Measurements from ENCODE around the gene MGAT4B.

The MGAT4B gene

DNA sequence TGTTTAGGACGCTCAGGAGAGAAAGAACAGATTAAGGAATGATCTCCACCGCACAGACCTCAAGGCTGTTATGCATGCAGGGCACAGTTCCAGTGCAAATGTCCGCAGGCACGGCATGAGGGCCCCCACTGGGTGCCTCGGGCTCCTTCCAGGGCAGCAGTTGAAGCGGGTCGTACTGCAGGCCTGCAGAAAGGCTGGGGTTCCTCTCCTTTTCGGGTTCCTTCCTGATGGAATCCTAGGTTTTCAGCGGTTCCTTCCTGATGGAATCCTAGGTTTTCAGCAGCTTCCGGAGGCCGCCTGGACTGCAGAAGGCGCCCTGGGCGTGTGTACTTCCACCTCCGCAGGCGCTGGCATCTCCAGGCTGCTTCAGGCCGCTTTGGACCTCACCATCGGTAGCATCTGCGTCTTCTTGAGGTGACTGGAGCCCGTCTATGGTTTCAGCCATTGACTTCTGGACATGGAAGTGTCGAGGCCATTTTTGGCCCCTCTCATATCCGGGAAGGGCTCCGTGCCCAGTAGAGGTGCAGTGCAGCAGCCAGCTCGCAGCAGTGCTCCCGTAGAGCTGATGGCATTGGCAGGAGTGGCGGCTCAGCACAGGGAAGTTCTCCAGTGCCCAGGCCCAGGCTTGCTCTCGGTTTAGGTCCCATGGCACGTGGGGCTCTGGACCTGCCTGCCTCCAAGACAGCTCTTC is 5.6 kb upstream of the MGAT4B start:
- DNase-seq (ENCODE audit: low read depth in 2 of 2) = no peak

DNA sequence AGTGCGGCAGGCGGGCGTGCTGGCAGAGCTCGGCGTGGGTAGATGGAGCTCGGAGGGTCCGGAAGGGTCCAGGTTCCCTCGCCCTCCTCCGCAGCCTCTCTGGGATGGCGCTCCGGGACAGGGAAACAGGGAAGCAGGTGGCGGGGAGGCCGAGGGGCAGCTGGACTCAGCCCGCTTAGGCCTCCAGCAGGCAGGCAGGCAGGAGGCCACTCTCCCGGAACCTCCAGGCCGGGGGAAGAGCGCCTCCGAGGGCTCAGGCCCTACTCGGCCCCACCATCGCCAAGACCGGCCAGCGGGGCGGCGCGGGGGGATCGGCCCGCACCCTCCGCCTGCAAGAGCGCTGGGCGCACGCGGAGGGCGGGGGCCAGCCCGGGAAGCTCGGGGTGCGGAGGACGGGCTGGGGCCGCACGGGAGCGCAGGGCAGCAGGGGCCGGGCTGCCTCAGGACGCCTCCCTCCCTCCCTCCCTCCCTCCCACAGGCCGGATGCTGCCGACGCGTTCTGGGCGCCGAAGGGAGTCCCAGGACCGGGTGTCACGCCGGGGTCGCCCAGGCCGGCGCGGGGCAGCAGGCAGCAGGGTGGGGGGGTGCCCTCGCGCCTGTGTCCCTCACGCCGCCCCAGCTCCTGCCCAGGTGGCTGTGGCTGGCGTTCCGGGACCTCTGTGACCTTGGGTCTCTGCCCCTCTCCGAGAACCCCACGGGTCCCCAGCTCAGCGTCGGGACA is 977 bp downstream of the MGAT4B start:
- no peak for DNase-seq (ENCODE audit: low read depth in 2 of 2)

DNA sequence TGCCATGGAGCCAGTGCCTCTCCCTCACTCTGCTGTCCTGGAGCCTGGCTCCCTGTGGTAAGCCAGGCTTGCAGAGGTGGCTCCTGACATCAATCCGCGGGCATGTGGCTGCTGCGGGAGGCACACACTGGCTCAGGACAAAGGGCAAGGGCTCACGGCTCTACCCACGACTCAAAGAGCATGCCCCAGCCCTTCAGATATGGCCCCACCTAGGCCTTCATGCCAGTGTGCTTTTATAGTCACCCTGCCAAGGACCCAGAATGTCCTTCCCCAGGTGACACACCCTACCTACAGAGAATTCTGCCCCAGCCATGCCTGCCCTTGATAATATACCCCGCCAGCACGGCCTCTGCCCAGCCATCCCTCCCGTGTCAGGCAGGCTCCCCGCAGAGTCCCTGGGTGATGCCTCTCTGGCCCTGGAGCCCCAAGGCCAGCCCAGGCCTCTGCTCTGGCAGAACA is 1.6 kb downstream of the MGAT4B start:
- no peak for DNase-seq (ENCODE audit: low read depth in 2 of 2)

DNA sequence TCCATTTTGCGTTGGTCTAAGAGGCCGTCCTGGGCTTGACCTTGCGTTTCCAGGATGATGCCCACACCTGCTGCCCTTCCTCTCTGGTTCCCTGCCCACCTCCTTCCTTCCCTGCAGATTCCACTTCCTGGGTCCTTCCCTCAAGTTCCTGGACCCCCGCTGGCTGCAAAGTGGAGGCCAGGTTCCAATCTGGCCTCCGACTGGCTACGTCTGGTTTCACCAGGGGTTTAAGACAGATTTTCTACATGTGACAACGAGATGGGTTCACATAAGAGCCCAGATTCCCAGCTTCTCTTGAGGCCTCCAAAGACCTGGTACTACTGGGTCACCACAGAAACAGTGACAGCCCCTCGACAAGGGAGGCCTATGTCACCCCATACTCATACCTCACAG is 2.1 kb downstream of the MGAT4B start:
- no peak for DNase-seq (ENCODE audit: low read depth in 2 of 2)

DNA sequence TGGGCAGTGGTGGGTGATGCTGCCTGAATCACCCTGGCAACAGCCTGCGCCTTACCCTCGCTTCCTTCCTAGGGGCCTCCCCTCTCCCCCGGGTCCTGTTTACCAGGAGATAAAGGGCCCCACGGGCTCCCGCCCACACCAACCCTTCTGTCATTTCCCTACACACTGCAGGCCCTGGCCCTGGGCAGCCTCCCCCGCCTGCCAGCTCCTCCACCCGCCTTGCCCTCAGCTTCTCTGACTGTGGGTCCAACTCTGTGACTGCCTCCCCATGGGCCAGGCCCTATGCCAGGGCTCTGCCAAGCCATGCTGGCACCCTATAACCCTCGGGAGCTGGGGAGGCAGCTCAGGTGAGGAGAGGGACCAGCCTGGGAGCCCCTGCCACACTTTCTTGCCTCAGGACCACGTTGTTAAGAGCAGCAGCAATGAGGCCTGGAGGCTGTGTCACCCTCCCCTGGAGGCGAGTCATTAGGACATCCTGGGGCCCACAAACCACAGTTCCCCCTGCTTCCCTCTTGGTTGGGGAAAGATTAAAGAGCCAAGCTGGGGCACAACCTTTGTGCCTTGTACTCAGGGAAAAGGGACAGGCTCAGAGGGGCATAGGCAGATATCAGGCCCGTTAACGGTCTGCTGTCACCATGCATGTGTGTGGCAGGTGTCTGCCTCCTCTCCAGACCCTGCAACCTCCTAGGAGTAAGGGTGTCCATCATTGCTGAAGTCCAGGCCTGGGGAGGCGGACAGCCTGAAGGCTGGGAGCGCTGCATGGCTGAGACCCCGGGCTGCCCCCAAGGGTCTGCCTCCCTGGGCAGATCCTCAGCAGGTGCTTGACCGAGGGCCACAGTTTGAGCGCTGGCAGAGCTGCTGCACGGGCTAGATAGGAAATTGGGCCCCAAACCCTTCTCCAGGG is 2.8 kb downstream of the MGAT4B start:
- DNase-seq (ENCODE audit: low read depth in 2 of 2) = peak in 1 of 2 donors; percentile 54

DNA sequence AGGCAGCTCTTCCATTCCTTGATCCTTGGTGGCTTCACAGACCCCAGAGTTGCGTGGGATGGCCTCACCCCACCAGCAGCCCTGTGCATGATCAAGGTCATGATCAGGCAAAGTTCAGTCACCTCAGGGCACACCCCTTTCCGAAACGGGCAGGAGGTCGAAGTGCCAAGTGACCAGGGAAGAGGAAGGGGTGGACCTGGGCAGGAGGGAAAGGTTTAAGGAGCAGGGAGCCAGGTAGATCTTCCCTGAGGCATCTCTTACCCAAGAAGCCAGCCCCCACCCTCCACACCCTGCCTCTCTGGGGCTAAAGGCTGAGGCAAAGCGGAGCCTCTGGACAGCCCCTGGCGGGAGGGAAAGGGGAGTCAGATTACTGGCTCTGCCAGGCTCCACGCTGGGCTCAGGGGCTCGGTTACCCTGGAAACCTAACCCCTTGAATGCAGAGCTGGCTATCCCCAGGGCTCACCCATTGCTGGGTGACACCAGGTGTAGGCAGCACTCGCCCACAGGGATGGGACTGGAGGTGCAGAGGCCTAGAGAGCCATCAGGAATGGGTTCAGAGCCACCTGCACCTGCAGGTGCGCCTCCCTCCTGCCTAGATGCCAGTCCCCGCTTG is 3.6 kb downstream of the MGAT4B start:
- DNase-seq (ENCODE audit: low read depth in 2 of 2) = no peak

DNA sequence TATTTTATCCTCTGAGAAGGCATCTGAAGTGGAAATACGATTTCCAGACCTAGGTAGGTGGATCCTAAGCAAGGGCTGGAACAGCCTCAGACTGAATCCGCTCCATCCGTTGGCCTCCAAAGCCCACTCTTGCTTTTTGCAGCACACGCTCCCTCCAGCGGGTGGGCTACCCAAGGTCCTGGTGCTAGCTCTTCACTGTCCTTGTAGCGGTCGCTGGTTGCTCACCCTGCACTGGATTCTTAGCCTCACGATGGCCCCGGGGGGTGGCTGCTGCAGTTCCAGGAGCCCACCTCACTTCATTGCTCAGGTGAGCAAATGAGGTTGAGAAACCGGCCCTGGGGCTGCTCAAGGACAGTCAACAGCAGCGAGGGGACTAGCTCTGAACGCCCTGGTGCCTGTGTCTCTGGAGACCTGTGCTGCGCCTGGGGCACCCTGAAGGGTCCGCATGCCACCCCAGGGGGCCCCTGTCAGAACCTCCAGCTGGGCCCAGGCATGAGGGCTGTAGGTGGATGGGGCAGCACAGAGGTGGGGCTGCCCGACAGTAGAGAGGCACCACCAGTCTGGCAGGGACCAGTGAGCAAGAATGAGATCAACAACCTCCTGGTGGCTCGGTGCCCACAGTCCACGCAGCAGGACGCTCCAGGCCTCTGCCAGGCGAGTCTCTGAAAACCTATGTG is 4.3 kb downstream of the MGAT4B start:
- no peak for DNase-seq (ENCODE audit: low read depth in 2 of 2)

DNA sequence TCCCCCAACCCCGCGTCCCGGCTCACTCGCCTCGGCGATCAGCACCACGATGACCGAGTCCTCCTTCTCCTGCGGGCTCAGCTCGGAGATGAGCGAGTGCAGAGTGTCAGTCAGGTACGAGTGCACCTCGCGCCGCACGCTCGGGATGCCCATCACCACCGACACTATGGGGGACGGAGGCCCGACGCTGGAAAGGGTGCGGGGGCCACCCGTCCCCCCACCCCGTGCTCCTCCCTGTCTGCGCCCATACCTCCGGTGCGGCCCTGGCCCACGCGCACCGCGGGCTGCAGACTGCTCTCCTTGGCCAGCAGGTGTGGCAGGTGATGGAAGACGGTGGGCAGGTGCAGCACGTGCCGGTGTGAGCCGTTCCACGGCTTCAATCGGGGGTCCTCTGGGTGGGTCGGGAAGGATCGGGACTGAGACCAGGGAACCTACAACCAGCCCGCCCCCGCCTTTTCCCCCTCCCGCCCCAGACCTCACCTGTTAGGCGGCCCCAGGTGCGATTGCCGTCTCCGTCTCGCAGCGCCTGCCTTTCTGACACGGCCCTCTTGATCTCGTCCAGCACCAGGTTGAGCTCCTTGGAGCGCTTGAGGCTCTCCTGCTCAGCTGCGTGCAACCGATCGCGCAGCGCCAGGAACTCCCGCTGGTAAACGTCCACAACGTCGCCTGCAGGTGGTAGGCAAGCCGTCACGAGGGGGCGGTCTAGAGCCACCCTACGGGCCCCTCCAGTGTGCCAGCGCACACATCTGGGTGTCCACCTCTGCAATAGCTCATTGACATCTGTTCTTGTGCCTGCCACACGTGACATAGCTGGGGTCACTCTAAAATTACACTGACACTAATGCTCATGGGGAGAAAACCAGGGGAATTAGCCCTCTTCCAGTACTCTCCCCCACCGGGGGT is 5.1 kb downstream of the MGAT4B start:
- DNase-seq (ENCODE audit: low read depth in 2 of 2) = peak; percentile 79 to 82

DNA sequence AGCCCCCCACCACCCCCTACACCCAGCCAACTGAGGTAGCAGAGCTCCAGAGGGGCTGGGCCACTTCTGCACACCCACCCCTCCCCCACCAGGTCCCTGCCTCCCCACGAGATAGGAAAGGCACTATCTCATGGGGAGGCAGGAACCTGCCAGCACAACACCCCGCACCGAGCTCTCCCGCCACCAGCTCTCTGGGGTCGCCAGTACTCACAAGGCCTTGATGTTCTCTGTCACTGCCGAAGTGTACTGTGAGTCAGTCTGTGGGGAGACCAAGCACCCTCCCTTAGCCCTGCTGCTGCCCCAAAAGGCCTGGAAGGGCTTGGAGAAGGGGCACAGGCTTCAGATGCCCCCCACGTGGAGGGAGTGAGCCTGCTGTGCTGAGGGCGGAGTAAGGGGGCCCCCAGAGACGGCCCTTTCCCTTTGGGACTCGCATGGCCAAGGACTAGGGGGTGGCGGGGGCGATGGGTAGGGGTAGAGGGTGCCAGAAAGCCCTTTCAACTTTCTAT is 5.9 kb downstream of the MGAT4B start:
- DNase-seq (ENCODE audit: low read depth in 2 of 2) = no peak

DNA sequence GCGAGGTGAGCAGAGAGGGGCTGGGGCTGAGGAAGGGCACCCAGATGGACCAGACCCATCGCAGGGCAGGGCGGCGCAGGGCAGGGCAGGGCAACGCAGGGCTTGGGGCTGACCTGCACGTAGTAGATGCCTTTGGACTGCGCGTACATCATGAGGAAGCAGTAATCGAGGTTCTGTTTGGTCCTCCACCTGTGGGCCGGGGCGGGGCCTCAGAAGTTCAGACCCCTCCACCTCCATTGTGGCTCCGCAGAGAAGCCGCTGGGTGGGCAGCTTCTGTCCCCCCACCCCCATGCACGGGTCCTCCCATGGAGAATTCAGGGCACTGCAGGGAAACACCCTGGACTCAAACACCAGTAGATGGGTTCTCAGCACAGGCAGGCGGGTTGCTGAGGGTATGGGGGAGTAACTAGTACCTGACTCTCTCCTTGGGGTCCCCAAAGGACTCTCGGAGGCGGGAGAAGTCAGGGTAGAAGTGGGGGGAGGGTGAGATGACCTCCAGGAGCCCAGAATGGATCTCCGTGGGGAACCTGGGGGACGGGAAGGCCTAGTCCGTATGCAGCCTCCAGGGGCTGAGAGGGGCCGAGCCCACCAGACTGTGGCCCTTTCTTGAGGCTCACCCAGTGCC is 6.5 kb downstream of the MGAT4B start:
- DNase-seq (ENCODE audit: low read depth in 2 of 2) = no peak

DNA sequence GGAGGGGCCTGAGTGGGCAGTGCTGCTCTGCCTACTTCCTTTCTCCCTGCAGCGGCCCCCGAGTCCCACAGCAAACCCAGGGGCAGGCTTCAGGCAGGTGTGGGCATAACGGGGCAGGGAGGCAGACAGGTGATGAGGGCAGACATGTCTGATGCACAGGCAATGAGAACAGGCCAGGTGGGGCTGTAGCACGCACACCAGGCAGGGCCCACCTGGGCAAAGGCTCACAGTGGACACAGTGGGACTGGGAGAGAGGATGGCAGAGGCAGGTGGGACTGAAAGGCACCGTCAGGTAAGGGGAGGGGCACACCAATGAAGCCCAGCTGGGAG is 7.1 kb downstream of the MGAT4B start:
- DNase-seq (ENCODE audit: low read depth in 2 of 2) = no peak

DNA sequence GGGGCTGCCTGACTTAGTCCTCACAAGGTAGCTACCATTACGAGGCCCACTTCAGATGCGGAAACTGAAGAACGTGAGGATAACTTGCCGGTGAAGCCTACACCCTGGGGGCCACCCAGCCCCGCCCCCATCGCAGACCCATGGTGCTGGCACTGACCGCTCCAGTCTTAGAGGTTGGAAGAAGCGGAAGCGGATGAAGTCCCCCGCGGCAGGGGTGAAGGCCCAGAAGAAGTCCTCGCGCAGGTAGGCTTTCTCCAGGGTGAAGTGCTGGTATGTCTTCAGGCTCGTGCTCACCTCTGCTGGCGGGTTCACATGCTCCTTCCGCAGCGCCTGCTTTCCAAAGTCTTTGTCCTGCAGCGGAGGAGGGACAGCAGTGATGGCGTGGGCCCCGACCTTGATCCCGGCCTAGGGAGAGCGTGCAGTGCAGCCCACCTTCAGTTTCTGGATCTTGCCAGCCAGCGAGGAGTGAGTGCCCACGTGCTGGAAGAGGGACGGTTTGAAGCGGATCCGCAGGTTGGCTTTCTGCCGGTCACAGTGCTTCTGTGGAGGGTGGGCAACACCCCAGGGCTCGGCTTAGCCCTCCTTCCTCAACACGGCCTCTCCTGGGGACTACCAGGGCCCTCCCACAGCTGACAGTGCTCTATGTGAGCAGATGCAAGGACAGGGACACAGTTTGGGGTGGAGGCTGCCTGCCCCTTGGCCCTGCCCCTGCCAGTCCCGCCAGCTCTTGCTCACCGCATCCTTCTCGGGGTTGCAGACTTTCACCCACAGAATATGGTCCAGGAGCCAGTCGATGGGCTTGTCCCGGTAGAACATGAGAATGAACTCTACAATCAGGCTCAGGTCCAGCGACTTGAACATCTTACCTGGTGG is 7.7 kb downstream of the MGAT4B start:
- DNase-seq (ENCODE audit: low read depth in 2 of 2) = no peak

DNA sequence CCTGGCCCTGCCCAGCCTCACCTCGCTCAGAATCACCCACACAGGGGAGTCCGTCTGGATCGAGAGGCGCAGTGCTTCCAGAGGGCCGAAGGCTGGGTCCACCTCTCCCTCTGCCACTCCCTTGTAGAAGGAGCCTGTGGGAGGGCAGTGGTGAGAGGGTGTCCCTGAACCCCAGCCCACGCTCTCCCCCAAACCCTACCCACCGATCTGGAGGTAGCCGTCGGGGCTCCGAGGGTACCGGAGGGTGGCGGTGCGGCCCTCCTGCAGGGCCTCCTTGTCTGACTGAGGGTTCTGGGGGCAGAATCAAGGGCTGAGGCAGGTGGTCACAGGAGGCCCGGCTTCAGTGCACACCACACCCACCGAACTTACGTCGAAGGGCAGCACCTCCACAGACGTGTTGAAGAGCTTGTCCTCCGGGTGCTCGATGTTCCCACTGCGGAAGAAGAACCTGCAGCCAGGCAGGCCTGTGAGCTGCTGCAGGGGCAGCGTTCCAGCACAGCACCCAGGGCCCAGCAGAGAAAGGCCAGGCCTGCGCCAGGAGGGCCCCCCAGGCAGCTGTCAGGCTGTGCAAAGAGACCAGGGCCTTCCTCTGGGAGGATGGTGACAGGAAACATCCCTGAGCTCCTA is 8.4 kb downstream of the MGAT4B start:
- DNase-seq (ENCODE audit: low read depth in 2 of 2) = no peak

DNA sequence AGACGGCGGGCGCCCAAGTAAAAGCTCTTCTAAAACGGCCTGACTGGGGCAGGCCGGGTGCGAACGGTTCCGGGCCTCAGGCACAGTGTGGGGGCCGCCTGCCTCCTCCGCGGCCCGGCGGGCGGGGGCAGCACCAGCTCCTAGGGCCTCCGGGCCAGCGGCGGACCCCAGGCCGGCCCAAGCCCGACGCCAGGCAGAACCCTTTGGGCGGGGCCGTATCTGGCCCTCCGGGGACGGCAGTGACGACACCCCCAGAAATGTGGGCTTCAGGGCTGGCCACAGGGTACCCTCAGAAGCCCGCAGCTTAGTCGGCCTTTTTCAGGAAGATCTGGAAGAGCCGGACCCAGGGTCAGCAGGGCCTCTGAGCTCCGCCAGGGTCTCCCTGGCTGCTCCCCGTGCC is 8.9 kb downstream of the MGAT4B start:
- no peak for DNase-seq (ENCODE audit: low read depth in 2 of 2)

DNA sequence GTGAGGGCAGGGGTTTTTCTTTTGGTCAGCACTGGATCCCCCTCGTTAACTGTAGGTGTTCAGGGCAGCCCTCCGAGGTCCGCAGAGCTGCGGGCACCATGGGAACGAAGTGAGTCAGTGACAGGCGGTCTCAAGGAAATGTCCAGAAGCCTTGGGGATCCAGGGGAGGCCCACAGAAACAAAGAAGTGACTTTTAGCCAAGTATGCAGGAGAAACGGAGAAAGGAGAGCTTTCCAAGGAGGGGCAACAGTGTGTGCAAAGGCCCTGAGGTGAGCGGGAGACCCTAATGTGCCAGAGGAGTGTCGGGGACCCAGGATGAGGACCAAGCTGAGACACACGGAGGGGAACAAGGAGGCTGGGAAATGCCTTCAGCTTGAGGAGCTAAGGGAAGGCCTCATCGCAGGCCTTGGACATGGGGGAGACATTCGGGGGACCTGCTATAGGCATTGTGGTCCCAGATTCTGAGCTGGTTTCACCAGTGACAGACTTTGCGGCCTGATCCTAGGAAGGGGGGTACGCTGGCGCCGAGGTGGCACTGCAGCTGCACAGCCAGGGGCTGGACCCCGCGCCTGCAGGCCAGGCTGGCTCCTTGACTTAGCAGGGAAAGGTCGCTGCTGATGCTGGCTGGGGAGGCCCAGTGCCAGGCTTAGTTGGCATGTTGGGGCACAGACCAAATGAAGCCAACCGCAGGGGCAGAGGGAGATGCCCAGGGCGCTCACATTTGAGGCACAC is 9.6 kb downstream of the MGAT4B start:
- DNase-seq (ENCODE audit: low read depth in 2 of 2) = no peak

DNA sequence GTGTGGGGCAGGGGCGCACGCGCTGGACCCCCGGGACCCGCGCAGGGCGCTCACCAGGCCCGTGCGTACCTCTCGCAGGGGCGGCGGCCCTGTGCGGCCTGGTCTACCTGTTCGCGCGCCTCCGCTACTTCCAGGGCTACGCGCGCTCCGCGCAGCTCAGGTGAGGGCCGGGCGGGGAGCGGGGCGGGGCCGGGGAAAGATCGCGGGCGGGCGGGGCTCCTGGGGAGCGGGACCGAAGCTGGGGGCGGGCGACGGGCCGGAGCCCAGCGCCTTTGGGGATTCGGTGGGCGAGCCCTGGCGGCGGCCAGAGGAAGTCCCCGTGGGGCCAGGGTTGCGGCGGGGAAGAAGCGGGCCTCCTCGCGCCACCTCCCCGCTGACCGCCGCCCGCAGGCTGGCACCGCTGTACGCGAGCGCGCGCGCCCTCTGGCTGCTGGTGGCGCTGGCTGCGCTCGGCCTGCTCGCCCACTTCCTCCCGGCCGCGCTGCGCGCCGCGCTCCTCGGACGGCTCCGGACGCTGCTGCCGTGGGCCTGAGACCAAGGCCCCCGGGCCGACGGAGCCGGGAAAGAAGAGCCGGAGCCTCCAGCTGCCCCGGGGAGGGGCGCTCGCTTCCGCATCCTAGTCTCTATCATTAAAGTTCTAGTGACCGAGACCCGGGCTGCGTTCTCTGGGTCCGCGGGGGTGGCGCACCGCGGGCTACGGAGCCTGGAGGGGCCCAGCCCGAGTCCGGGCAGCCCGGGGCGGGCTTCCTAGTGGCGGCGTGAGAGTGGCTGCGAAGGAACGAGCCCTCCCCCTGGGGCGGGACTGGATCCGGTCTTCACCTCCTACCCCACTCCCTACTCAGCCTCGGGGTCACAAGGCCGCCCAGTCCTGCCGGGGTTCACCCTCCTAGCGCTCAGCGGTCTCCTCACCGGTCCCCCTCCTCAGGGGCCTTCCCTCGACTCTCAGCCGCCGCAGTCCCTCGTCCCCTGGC is 10.5 kb downstream of the MGAT4B start:
- DNase-seq (ENCODE audit: low read depth in 2 of 2) = peak in 1 of 2 donors; percentile 66

Measured in stimulated activated CD8-positive, alpha-beta memory T cell treated with anti-CD3 and anti-CD28 coated beads, Interleukin-2, amount 100 ng/mL, for 48 hours (primary cell).